Measurements from ENCODE around the gene STEAP3. TPM values are rescaled to one million over a fixed set of nuclear protein-coding genes. Genes with fewer than 3 reads are reported as not detected.
A peak's percentile ranks its signal among the peaks of the same experiment; 100 is the strongest.

Gene STEAP3
- total RNA-seq, 1 donor from 2014 or later: 27.8 TPM

GRCh38 chr2:119261493-119262225, 38.0 kb downstream of the STEAP3 start:
- TF ChIP-seq CTCF (conservative IDR thresholded peaks at IDR 0.05; ENCODE audit: low read depth, low read length): no peak
- H3K4me3 ChIP-seq (ENCODE audit: low read depth, low read length): no peak overlapping the region
- no peak for DNase-seq (ENCODE audit: low read depth)

- no peak for TF ChIP-seq CTCF (conservative IDR thresholded peaks at IDR 0.05; ENCODE audit: low read depth, low read length)
- no peak for DNase-seq (ENCODE audit: low read depth)
- H3K4me3 ChIP-seq (ENCODE audit: low read depth, low read length): no peak overlapping the region
These were observed 39.4 kb downstream of the STEAP3 start for GRCh38 chr2:119263025-119263424.

- TF ChIP-seq CTCF (conservative IDR thresholded peaks at IDR 0.05; ENCODE audit: low read depth, low read length): no peak
- DNase-seq (ENCODE audit: low read depth): no peak
- H3K4me3 ChIP-seq (ENCODE audit: low read depth, low read length): no peak overlapping the region
These were observed 40.0 kb downstream of the STEAP3 start for GRCh38 chr2:119263656-119264055.

GRCh38 chr2:119264781-119265692, 41.4 kb downstream of the STEAP3 start:
- no peak overlapping the region for H3K4me3 ChIP-seq (ENCODE audit: low read depth, low read length)
- DNase-seq (ENCODE audit: low read depth): no peak
- TF ChIP-seq CTCF (conservative IDR thresholded peaks at IDR 0.05; ENCODE audit: low read depth, low read length): peak; percentile 88

GRCh38 chr2:119265693-119266066, 42.0 kb downstream of the STEAP3 start:
- no peak for TF ChIP-seq CTCF (conservative IDR thresholded peaks at IDR 0.05; ENCODE audit: low read depth, low read length)
- no peak overlapping the region for H3K4me3 ChIP-seq (ENCODE audit: low read depth, low read length)
- no peak for DNase-seq (ENCODE audit: low read depth)

- no peak for TF ChIP-seq CTCF (conservative IDR thresholded peaks at IDR 0.05; ENCODE audit: low read depth, low read length)
- DNase-seq (ENCODE audit: low read depth): no peak
These were observed 42.5 kb downstream of the STEAP3 start for GRCh38 chr2:119266091-119266589.

More at GRCh38 chr2:119266091-119266589, 42.5 kb downstream of the STEAP3 start:
- H3K4me3 ChIP-seq (ENCODE audit: low read depth, low read length): no peak overlapping the region
